RWPE2 (cell line): ENCODE measurements around the gene S1PR1.

ENCODE experiments used
- ATAC-seq: fragments of 200-7000 bp; cut with Tn5 transposase; 3 replicates; pipeline ENCODE4 v1.9.1; 2021; ENCODE audit warnings: low read depth
- DNase-seq: peaks from one replicate; pipeline ENCODE4 v3.0.0-alpha.2; 2020; ENCODE audit warnings: low spot score
- H3K27ac ChIP-seq: fragments of 450-650 bp; 2 replicates; pipeline ENCODE4 v1.5.1; 2017; ENCODE audit warnings: mild to moderate bottlenecking; ENCODE audit not compliant: poor library complexity, severe bottlenecking
- H3K27me3 ChIP-seq: fragments of 250-450 bp; sonication (Bioruptor Pico); 2 replicates; pipeline ENCODE4 v1.5.1; 2021; ENCODE audit warnings: mild to moderate bottlenecking, moderate library complexity; ENCODE audit not compliant: insufficient read depth, poor library complexity, severe bottlenecking
- H3K36me3 ChIP-seq: fragments of 250-450 bp; sonication (Bioruptor Pico); 2 replicates; pipeline ENCODE4 v1.5.1; 2020; ENCODE audit warnings: low read depth, mild to moderate bottlenecking, moderate library complexity
- H3K4me1 ChIP-seq: fragments of 250-450 bp; sonication (Bioruptor Pico); 2 replicates; pipeline ENCODE4 v1.5.1; 2021; ENCODE audit warnings: mild to moderate bottlenecking, moderate library complexity; ENCODE audit not compliant: insufficient read depth, poor library complexity, severe bottlenecking
- H3K4me3 ChIP-seq: fragments of 250-450 bp; sonication (Bioruptor Pico); 2 replicates; pipeline ENCODE4 v1.5.1; 2021; ENCODE audit warnings: mild to moderate bottlenecking, moderate library complexity; ENCODE audit not compliant: severe bottlenecking
- H3K9me3 ChIP-seq: fragments of 250-450 bp; sonication (Bioruptor Pico); 2 replicates; pipeline ENCODE4 v1.5.1; 2021; ENCODE audit warnings: mild to moderate bottlenecking, moderate library complexity; ENCODE audit not compliant: severe bottlenecking
- TF ChIP-seq, protein P1 (sequence below): fragments of 450-650 bp; IDR thresholded peaks from one replicate; pipeline ENCODE4 v1.5.1; 2017; ENCODE audit warnings: mild to moderate bottlenecking, moderate library complexity; ENCODE audit not compliant: poor library complexity, severe bottlenecking

The S1PR1 gene

DNA sequence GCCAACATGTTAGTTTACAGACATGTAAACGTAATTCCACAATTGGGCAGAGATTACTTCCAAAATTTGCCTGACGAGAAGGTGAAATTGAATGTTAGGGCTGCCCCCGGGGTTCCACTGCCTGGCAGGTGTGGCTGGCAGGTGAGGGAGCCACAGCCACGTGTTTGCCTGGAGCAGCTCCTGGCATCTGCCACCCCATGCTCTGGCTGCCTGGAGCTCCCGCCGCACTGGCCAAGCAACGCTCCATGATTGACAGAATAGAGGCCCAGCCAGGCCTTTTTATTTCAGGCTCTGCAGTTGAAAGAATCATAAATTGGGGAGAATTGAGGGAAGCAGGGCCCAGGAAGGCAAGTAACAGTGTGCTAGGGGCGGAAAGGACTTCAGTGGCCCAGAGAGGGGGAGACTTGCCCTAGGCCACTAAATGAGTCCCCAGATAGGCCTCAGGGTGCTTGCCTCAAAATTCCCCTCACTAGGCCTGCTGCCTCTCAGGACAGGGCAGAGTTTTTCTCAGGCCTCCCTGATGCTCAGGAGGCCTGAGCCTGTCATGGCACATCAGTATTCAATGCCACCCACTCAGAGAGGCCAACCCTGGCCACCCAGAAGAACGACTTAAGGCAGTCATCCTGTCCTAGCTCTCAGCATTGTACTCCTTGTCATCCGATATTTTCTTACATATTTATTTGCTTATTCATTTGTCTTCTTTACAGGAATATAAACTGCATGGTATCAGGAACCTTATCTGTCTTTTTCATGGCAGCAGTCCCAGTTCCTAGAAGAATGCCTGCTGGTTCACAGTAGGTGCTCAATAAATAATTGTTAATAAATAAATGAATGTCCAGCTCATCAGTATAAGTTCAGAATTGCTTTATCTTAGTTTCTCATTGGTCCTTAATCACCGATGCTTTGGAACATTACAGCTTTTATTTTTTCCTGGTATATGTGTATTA is 16.6 kb upstream of the S1PR1 start:
- H3K36me3 ChIP-seq, result no peaks in the 10 kb centered on the region
- no peaks in the 10 kb centered on the region for H3K27me3 ChIP-seq
- no peak overlapping the region for H3K4me3 ChIP-seq
- ATAC-seq (no peak), DNase-seq (no peak)
- H3K27ac ChIP-seq, result no peak overlapping the region
- no peaks in the 10 kb centered on the region for H3K9me3 ChIP-seq
- peaks cover 5% of the 10 kb centered on the region for H3K4me1 ChIP-seq
- TF ChIP-seq, protein P1, sequence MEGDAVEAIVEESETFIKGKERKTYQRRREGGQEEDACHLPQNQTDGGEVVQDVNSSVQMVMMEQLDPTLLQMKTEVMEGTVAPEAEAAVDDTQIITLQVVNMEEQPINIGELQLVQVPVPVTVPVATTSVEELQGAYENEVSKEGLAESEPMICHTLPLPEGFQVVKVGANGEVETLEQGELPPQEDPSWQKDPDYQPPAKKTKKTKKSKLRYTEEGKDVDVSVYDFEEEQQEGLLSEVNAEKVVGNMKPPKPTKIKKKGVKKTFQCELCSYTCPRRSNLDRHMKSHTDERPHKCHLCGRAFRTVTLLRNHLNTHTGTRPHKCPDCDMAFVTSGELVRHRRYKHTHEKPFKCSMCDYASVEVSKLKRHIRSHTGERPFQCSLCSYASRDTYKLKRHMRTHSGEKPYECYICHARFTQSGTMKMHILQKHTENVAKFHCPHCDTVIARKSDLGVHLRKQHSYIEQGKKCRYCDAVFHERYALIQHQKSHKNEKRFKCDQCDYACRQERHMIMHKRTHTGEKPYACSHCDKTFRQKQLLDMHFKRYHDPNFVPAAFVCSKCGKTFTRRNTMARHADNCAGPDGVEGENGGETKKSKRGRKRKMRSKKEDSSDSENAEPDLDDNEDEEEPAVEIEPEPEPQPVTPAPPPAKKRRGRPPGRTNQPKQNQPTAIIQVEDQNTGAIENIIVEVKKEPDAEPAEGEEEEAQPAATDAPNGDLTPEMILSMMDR, result no peak

- ATAC-seq (no peak), DNase-seq (no peak)
- TF ChIP-seq, protein P1, result no peak
- no peak overlapping the region for H3K27ac ChIP-seq
- no peak overlapping the region for H3K4me3 ChIP-seq
- H3K36me3 ChIP-seq, result no peaks in the 10 kb centered on the region
- H3K27me3 ChIP-seq, result no peaks in the 10 kb centered on the region
- H3K4me1 ChIP-seq, result peaks cover 5% of the 10 kb centered on the region
- no peaks in the 10 kb centered on the region for H3K9me3 ChIP-seq
These were observed 15.9 kb upstream of the S1PR1 start for GRCh38 chr1:101220906-101221305.

GRCh38 chr1:101221945-101222429 is 14.8 kb upstream of the S1PR1 start:
- Histone ChIP-seq H3K27ac (no peak overlapping the region), H3K4me3 (no peak overlapping the region), H3K4me1 (peaks cover 1% of the 10 kb centered on the region), H3K9me3 (no peaks in the 10 kb centered on the region), H3K27me3 (no peaks in the 10 kb centered on the region), H3K36me3 (no peaks in the 10 kb centered on the region)
- TF ChIP-seq, protein P1, result no peak
- no peak for DNase-seq
- no peak for ATAC-seq

- Histone ChIP-seq H3K9me3 (no peaks in the 10 kb centered on the region), H3K4me3 (no peak overlapping the region), H3K27me3 (no peaks in the 10 kb centered on the region), H3K36me3 (no peaks in the 10 kb centered on the region), H3K27ac (no peak overlapping the region), H3K4me1 (no peaks in the 10 kb centered on the region)
- ATAC-seq (no peak), DNase-seq (no peak)
- TF ChIP-seq, protein P1, result no peak
These were observed 9.0 kb upstream of the S1PR1 start for GRCh38 chr1:101227837-101228236.
